HEK293 (cell line): Measurements from ENCODE around the gene FOXP3.

Experiments
- SCRT1 ChIP-seq: fragments of 450-650 bp; formaldehyde crosslinking; IDR thresholded peaks from 2 replicates; pipeline ENCODE4 v1.5.1; 2016; ENCODE audit warnings: missing biosample characterization, missing genetic modification characterization, borderline replicate concordance
- ZBTB7A ChIP-seq: fragments of 450-650 bp; formaldehyde crosslinking; IDR thresholded peaks from 2 replicates; pipeline ENCODE4 v1.5.1; 2016; ENCODE audit warnings: low read depth, missing biosample characterization, missing genetic modification characterization
- ZNF335 ChIP-seq: fragments of 450-650 bp; formaldehyde crosslinking; conservative IDR thresholded peaks from 2 replicates; pipeline ENCODE4 v1.5.1; 2016; ENCODE audit warnings: missing biosample characterization, missing genetic modification characterization
- ZNF391 ChIP-seq: fragments of 450-650 bp; formaldehyde crosslinking; IDR thresholded peaks from 2 replicates; pipeline ENCODE4 v1.5.1; 2016; ENCODE audit warnings: low read depth, missing biosample characterization, missing genetic modification characterization, borderline replicate concordance
- ZNF549 ChIP-seq: fragments of 450-650 bp; IDR thresholded peaks from 2 replicates; pipeline ENCODE4 v1.5.1; 2018; ENCODE audit warnings: missing biosample characterization, missing genetic modification characterization, mild to moderate bottlenecking, inconsistent platforms, moderate library complexity
- ZNF76 ChIP-seq: fragments of 450-650 bp; formaldehyde crosslinking; IDR thresholded peaks from 2 replicates; pipeline ENCODE4; 2016; ENCODE audit warnings: low read depth, missing biosample characterization, missing genetic modification characterization, borderline replicate concordance
- ZNF777 ChIP-seq: fragments of 450-650 bp; formaldehyde crosslinking; IDR thresholded peaks from 2 replicates; pipeline ENCODE4 v1.5.1; 2017; ENCODE audit warnings: missing biosample characterization, missing genetic modification characterization, borderline replicate concordance
- ZNF785 ChIP-seq: fragments of 450-650 bp; formaldehyde crosslinking; IDR thresholded peaks from 2 replicates; pipeline ENCODE4 v1.5.1; 2016; ENCODE audit warnings: missing biosample characterization, missing genetic modification characterization
- TF ChIP-seq, protein P1 (sequence below): fragments of 450-650 bp; formaldehyde crosslinking; IDR thresholded peaks from 2 replicates; pipeline ENCODE4 v1.5.1; 2016; ENCODE audit warnings: missing biosample characterization, missing genetic modification characterization
- TF ChIP-seq, protein P2 (sequence below): fragments of 450-650 bp; formaldehyde crosslinking; IDR thresholded peaks from 2 replicates; pipeline ENCODE4 v1.5.1; 2016; ENCODE audit warnings: missing biosample characterization, missing genetic modification characterization, borderline replicate concordance
- TF ChIP-seq, protein P3 (sequence below): fragments of 450-650 bp; formaldehyde crosslinking; IDR thresholded peaks from 2 replicates; pipeline ENCODE4 v1.5.1; 2016; ENCODE audit warnings: missing biosample characterization, missing genetic modification characterization

DNA sequence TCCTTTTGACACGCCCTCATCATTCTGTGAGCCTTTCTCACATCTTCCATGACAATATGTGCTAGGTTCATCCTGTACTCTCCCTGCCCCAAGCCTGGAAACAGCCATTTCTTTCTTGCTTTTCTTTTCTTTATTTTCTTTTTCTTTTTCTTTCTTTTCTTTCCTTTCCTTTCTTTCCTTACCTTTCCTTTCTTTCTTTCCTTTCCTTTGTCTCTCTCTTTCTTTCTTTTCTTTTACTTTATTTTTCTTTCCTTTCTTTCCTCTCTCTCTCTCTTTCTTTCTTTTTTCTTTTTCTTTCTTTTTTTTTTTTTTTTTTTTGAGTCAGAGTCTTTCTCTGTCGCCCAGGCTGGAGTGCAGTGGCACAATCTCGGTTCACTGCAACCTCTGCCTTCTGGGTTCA is 19.7 kb upstream of the FOXP3 start:
- TF ChIP-seq, protein P1, sequence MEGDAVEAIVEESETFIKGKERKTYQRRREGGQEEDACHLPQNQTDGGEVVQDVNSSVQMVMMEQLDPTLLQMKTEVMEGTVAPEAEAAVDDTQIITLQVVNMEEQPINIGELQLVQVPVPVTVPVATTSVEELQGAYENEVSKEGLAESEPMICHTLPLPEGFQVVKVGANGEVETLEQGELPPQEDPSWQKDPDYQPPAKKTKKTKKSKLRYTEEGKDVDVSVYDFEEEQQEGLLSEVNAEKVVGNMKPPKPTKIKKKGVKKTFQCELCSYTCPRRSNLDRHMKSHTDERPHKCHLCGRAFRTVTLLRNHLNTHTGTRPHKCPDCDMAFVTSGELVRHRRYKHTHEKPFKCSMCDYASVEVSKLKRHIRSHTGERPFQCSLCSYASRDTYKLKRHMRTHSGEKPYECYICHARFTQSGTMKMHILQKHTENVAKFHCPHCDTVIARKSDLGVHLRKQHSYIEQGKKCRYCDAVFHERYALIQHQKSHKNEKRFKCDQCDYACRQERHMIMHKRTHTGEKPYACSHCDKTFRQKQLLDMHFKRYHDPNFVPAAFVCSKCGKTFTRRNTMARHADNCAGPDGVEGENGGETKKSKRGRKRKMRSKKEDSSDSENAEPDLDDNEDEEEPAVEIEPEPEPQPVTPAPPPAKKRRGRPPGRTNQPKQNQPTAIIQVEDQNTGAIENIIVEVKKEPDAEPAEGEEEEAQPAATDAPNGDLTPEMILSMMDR (tag by site-specific recombination): no peak
- TF ChIP-seq SCRT1 (tag by site-specific recombination) (no peak), ZBTB7A (tag by site-specific recombination) (no peak), ZNF76 (tag by site-specific recombination) (no peak), ZNF549 (tag by site-specific recombination) (no peak), ZNF785 (no peak), ZNF335 (tag by site-specific recombination) (no peak), ZNF391 (no peak), ZNF777 (tag by site-specific recombination) (no peak)
- TF ChIP-seq, protein P2, sequence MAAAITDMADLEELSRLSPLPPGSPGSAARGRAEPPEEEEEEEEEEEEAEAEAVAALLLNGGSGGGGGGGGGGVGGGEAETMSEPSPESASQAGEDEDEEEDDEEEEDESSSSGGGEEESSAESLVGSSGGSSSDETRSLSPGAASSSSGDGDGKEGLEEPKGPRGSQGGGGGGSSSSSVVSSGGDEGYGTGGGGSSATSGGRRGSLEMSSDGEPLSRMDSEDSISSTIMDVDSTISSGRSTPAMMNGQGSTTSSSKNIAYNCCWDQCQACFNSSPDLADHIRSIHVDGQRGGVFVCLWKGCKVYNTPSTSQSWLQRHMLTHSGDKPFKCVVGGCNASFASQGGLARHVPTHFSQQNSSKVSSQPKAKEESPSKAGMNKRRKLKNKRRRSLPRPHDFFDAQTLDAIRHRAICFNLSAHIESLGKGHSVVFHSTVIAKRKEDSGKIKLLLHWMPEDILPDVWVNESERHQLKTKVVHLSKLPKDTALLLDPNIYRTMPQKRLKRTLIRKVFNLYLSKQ (tag by site-specific recombination): no peak
- TF ChIP-seq, protein P3, sequence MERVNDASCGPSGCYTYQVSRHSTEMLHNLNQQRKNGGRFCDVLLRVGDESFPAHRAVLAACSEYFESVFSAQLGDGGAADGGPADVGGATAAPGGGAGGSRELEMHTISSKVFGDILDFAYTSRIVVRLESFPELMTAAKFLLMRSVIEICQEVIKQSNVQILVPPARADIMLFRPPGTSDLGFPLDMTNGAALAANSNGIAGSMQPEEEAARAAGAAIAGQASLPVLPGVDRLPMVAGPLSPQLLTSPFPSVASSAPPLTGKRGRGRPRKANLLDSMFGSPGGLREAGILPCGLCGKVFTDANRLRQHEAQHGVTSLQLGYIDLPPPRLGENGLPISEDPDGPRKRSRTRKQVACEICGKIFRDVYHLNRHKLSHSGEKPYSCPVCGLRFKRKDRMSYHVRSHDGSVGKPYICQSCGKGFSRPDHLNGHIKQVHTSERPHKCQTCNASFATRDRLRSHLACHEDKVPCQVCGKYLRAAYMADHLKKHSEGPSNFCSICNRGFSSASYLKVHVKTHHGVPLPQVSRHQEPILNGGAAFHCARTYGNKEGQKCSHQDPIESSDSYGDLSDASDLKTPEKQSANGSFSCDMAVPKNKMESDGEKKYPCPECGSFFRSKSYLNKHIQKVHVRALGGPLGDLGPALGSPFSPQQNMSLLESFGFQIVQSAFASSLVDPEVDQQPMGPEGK: no peak
